Karpas-422 (cell line): ENCODE measurements around the gene HNRNPH3. TPM values are rescaled to one million over a fixed set of nuclear protein-coding genes. Genes with fewer than 3 reads are reported as not detected.

ENCODE experiments used
- DNase-seq: peaks from one replicate; pipeline ENCODE4 v3.0.0-alpha.2; 2015
- H2AFZ ChIP-seq: fragments of 200-600 bp; sonication (generic); 2 replicates; pipeline ENCODE4 v1.6.1; 2014; ENCODE audit warnings: antibody characterized with exemption, low read length, mixed read lengths
- H3K27ac ChIP-seq: fragments of 200-600 bp; sonication (generic); 2 replicates; pipeline ENCODE4 v1.5.1; 2014; ENCODE audit warnings: mild to moderate bottlenecking, low read length, moderate library complexity
- H3K27me3 ChIP-seq: fragments of 200-600 bp; sonication (generic); 2 replicates; pipeline ENCODE4 v1.6.1; 2014; ENCODE audit warnings: low read length, mixed read lengths
- H3K36me3 ChIP-seq: fragments of 200-600 bp; sonication (generic); 2 replicates; pipeline ENCODE4 v1.6.1; 2014; ENCODE audit warnings: low read length, mixed read lengths; ENCODE audit not compliant: insufficient read depth
- H3K4me1 ChIP-seq: fragments of 200-600 bp; sonication (generic); 2 replicates; pipeline ENCODE4 v1.6.1; 2014; ENCODE audit warnings: mild to moderate bottlenecking, low read length, mixed read lengths
- H3K4me2 ChIP-seq: fragments of 200-600 bp; sonication (generic); 2 replicates; pipeline ENCODE4 v1.6.1; 2014; ENCODE audit warnings: low read length, low read depth, mild to moderate bottlenecking; ENCODE audit not compliant: poor library complexity, severe bottlenecking
- H3K4me3 ChIP-seq: fragments of 200-600 bp; sonication (generic); 2 replicates; pipeline ENCODE4 v1.5.1; 2014; ENCODE audit warnings: mild to moderate bottlenecking, antibody characterized with exemption, low read length, mixed read lengths
- H3K79me2 ChIP-seq: fragments of 200-600 bp; sonication (generic); 2 replicates; pipeline ENCODE4 v1.6.1; 2014; ENCODE audit warnings: mild to moderate bottlenecking, low read length, mixed read lengths
- H3K9ac ChIP-seq: fragments of 200-600 bp; sonication (generic); 2 replicates; pipeline ENCODE4 v1.6.0; 2014; ENCODE audit warnings: low read length
- H3K9me2 ChIP-seq: fragments of 200-600 bp; sonication (generic), shearing (Covaris generic); replicated peaks from 2 replicates; pipeline ENCODE4 v1.6.0; 2014; ENCODE audit warnings: mild to moderate bottlenecking, low read length, moderate library complexity; ENCODE audit not compliant: insufficient read depth
- H3K9me3 ChIP-seq: fragments of 300-700, 200-600 bp; sonication (generic); 2 replicates; pipeline ENCODE4 v1.6.1; 2014; ENCODE audit warnings: low read length, mixed read lengths
- H4K20me1 ChIP-seq: fragments of 200-600 bp; sonication (generic); 2 replicates; pipeline ENCODE4 v1.6.1; 2014; ENCODE audit warnings: mild to moderate bottlenecking, antibody characterized with exemption, low read length, low read depth; ENCODE audit not compliant: insufficient read depth
- total RNA-seq: library from RNA; depleted of rRNA; stranded (reverse); fragments of >200 nt; shearing (Covaris generic); gene quantifications from 2 replicates; pipeline ENCODE4 v1.2.3, GENCODE V29; 2014; ENCODE audit warnings: low replicate concordance; rRNA removed

The HNRNPH3 gene
- total RNA-seq = 24.1 and 38.1 TPM in 2 replicates

- Histone ChIP-seq H3K4me2 (peak within 1 kb of the TSS; percentile 94), H3K27ac (peak within 1 kb of the TSS; percentile 88), H4K20me1 (peaks cover 43% of the 10 kb centered on the region), H3K9ac (peak within 1 kb of the TSS; percentile 96), H3K9me2 (no peaks in the 10 kb centered on the region), H3K79me2 (peaks cover 48% of the 10 kb centered on the region), H2AFZ (peak within 1 kb of the TSS; percentile 74), H3K4me1 (peaks cover 50% of the 10 kb centered on the region), H3K4me3 (peak within 1 kb of the TSS; percentile 88), H3K9me3 (no peaks in the 10 kb centered on the region), H3K27me3 (no peaks in the 10 kb centered on the region), H3K36me3 (peaks cover 34% of the 10 kb centered on the region; the same call in 1 of the 2 replicates)
- DNase-seq = peak; percentile 99
These were observed at the start of gene HNRNPH3 for GRCh38 chr10:68331455-68332258. HNRNPH3 (plus strand) TSS chr10:68332064; CDS start chr10:68337222, 5,158 bp downstream.

GRCh38 chr10:68284062-68285001 lies 47.5 kb upstream of the HNRNPH3 start:
- Histone ChIP-seq H3K9me3 (no peaks in the 10 kb centered on the region), H3K4me1 (no peaks in the 10 kb centered on the region), H2AFZ (peak overlapping the region; percentile 18; the same call in 1 of the 2 replicates)

GRCh38 chr10:68288717-68289116 lies 43.1 kb upstream of the HNRNPH3 start:
- Histone ChIP-seq H4K20me1 (no peaks in the 10 kb centered on the region), H2AFZ (no peak overlapping the region)

More at GRCh38 chr10:68284062-68285001, 47.5 kb upstream of the HNRNPH3 start:
- Histone ChIP-seq H4K20me1 (no peaks in the 10 kb centered on the region), H3K36me3 (no peaks in the 10 kb centered on the region), H3K27ac (no peak overlapping the region), H3K4me2 (no peak overlapping the region), H3K27me3 (no peaks in the 10 kb centered on the region), H3K9me2 (no peaks in the 10 kb centered on the region), H3K4me3 (no peak overlapping the region), H3K79me2 (no peaks in the 10 kb centered on the region), H3K9ac (no peak overlapping the region)
- DNase-seq = no peak

GRCh38 chr10:68290736-68291135 lies 41.1 kb upstream of the HNRNPH3 start:
- no peaks in the 10 kb centered on the region for H3K27me3 ChIP-seq
- H3K9me2 ChIP-seq = no peaks in the 10 kb centered on the region
- no peaks in the 10 kb centered on the region for H3K36me3 ChIP-seq
- H2AFZ ChIP-seq = no peak overlapping the region
- no peak overlapping the region for H3K4me2 ChIP-seq
- no peak for DNase-seq
- H3K4me1 ChIP-seq = no peaks in the 10 kb centered on the region
- H3K9me3 ChIP-seq = no peaks in the 10 kb centered on the region
- H3K4me3 ChIP-seq = no peak overlapping the region
- no peaks in the 10 kb centered on the region for H4K20me1 ChIP-seq
- no peak overlapping the region for H3K9ac ChIP-seq
- no peaks in the 10 kb centered on the region for H3K79me2 ChIP-seq
- no peak overlapping the region for H3K27ac ChIP-seq

More at GRCh38 chr10:68288717-68289116, 43.1 kb upstream of the HNRNPH3 start:
- Histone ChIP-seq H3K36me3 (no peaks in the 10 kb centered on the region), H3K4me3 (no peak overlapping the region), H3K9me2 (no peaks in the 10 kb centered on the region), H3K27me3 (no peaks in the 10 kb centered on the region), H3K27ac (no peak overlapping the region), H3K9ac (no peak overlapping the region), H3K79me2 (no peaks in the 10 kb centered on the region), H3K4me1 (no peaks in the 10 kb centered on the region), H3K9me3 (no peaks in the 10 kb centered on the region), H3K4me2 (no peak overlapping the region)
- DNase-seq = no peak

- H3K4me2 ChIP-seq = peak overlapping the region; percentile 52
- peak overlapping the region; percentile 64 for H2AFZ ChIP-seq
- no peaks in the 10 kb centered on the region for H3K27me3 ChIP-seq
- H3K79me2 ChIP-seq = no peaks in the 10 kb centered on the region
- no peak overlapping the region for H3K27ac ChIP-seq
- H3K4me3 ChIP-seq = peak overlapping the region; percentile 42; the same call in 1 of the 2 replicates
- H3K36me3 ChIP-seq = no peaks in the 10 kb centered on the region
- no peaks in the 10 kb centered on the region for H4K20me1 ChIP-seq
- H3K9ac ChIP-seq = peak overlapping the region; percentile 15; the same call in 1 of the 2 replicates
- no peaks in the 10 kb centered on the region for H3K9me3 ChIP-seq
- no peak for DNase-seq
- H3K4me1 ChIP-seq = peaks cover 34% of the 10 kb centered on the region
- no peaks in the 10 kb centered on the region for H3K9me2 ChIP-seq
These were observed 34.8 kb upstream of the HNRNPH3 start for GRCh38 chr10:68296843-68297663.

GRCh38 chr10:68301301-68301700 lies 30.6 kb upstream of the HNRNPH3 start:
- H3K27me3 ChIP-seq = no peaks in the 10 kb centered on the region
- H3K9me2 ChIP-seq = no peaks in the 10 kb centered on the region
- H2AFZ ChIP-seq = peak overlapping the region; percentile 22; the same call in 1 of the 2 replicates
- H3K4me1 ChIP-seq = peaks cover 32% of the 10 kb centered on the region
- H3K4me3 ChIP-seq = no peak overlapping the region; the same call in 1 of the 2 replicates
- H3K27ac ChIP-seq = peak overlapping the region; percentile 40
- peak overlapping the region; percentile 2; the same call in 1 of the 2 replicates for H3K9ac ChIP-seq
- no peaks in the 10 kb centered on the region for H3K79me2 ChIP-seq
- peak overlapping the region; percentile 39 for H3K4me2 ChIP-seq
- peak; percentile 36 for DNase-seq
- H3K9me3 ChIP-seq = no peaks in the 10 kb centered on the region
- no peaks in the 10 kb centered on the region for H4K20me1 ChIP-seq
- no peaks in the 10 kb centered on the region for H3K36me3 ChIP-seq

- Histone ChIP-seq H3K9me2 (no peaks in the 10 kb centered on the region), H3K27ac (peak overlapping the region; percentile 40), H3K9me3 (no peaks in the 10 kb centered on the region), H2AFZ (peak overlapping the region; percentile 22; the same call in 1 of the 2 replicates), H3K79me2 (no peaks in the 10 kb centered on the region), H3K4me1 (peaks cover 25% of the 10 kb centered on the region), H4K20me1 (no peaks in the 10 kb centered on the region), H3K9ac (0 out of 2 replicates have a peak overlapping the region, but pooled peaks have one; percentile 2), H3K27me3 (no peaks in the 10 kb centered on the region), H3K4me3 (no peak overlapping the region; the same call in 1 of the 2 replicates), H3K4me2 (peak overlapping the region; percentile 39), H3K36me3 (no peaks in the 10 kb centered on the region)
- DNase-seq = peak; percentile 78
These were observed 29.9 kb upstream of the HNRNPH3 start for GRCh38 chr10:68301790-68302502.
